Spinal cord (tissue), 10 donors: ENCODE measurements around the gene IGFL2. TPM values are rescaled to one million over a fixed set of nuclear protein-coding genes. Genes with fewer than 3 reads are reported as not detected.
"Not testable (repeated sequence)": the region's sequence is repeated elsewhere in the genome, so short reads cannot be mapped to it uniquely, and the experiment has no call there.

ENCODE experiments used
- DNase-seq, 6 donors: peaks; one replicate each; pipeline versions ENCODE4 v3.0.0 to v3.0.0-alpha.2; 2013 to 2015; ENCODE audit warnings: low spot score in 6 of 6, low read depth in 4 of 6
- H3K27ac ChIP-seq: one replicate; pipeline ENCODE4 v1.5.1; 2013; ENCODE audit warnings: low read depth, low read length, control low read depth
- H3K27me3 ChIP-seq: one replicate; pipeline ENCODE4 v1.6.1; 2013; ENCODE audit warnings: low read length; ENCODE audit not compliant: control insufficient read depth, insufficient read depth
- H3K36me3 ChIP-seq: one replicate; pipeline ENCODE4 v1.6.1; 2013; ENCODE audit warnings: low read length; ENCODE audit not compliant: control insufficient read depth, insufficient read depth
- H3K4me1 ChIP-seq: one replicate; pipeline ENCODE4 v1.6.1; 2013; ENCODE audit warnings: low read length; ENCODE audit not compliant: control insufficient read depth, insufficient read depth
- H3K4me3 ChIP-seq: one replicate; pipeline ENCODE4 v1.5.1; 2013; ENCODE audit warnings: low read depth, low read length, control low read depth
- H3K9me3 ChIP-seq: one replicate; pipeline ENCODE4 v1.6.1; 2013; ENCODE audit warnings: low read length; ENCODE audit not compliant: control insufficient read depth, insufficient read depth
- WGBS: methylation state at CpG from one replicate; pipeline ENCODE4 v1.1.5; 2013; ENCODE audit warnings: missing lambda C conversion rate; ENCODE audit not compliant: insufficient coverage; 5-methylcytosine and 5-hydroxymethylcytosine counted together
- polyA plus RNA-seq, 2 donors: library from polyadenylated mRNA; unstranded; fragments of 120-200 nt; gene quantifications; one replicate each; pipeline ENCODE4 v1.2.1, GENCODE V29; 2013; ENCODE audit not compliant: insufficient read length in 2 of 2
- total RNA-seq, 2 donors: library from RNA; depleted of rRNA in 1 of 2; stranded (reverse); fragments of 120-200 nt in 1 of 2; fragments of >200 nt in 1 of 2; gene quantifications; one replicate each; pipeline versions ENCODE4 v1.2.3 to v1.2.4, GENCODE V29; 2013 to 2014
- donor health status: healthy.

Gene IGFL2
- total and polyA plus RNA-seq, 4 donors: 0.10 to 0.61 (median 0.53) TPM; not detected in 1

DNA sequence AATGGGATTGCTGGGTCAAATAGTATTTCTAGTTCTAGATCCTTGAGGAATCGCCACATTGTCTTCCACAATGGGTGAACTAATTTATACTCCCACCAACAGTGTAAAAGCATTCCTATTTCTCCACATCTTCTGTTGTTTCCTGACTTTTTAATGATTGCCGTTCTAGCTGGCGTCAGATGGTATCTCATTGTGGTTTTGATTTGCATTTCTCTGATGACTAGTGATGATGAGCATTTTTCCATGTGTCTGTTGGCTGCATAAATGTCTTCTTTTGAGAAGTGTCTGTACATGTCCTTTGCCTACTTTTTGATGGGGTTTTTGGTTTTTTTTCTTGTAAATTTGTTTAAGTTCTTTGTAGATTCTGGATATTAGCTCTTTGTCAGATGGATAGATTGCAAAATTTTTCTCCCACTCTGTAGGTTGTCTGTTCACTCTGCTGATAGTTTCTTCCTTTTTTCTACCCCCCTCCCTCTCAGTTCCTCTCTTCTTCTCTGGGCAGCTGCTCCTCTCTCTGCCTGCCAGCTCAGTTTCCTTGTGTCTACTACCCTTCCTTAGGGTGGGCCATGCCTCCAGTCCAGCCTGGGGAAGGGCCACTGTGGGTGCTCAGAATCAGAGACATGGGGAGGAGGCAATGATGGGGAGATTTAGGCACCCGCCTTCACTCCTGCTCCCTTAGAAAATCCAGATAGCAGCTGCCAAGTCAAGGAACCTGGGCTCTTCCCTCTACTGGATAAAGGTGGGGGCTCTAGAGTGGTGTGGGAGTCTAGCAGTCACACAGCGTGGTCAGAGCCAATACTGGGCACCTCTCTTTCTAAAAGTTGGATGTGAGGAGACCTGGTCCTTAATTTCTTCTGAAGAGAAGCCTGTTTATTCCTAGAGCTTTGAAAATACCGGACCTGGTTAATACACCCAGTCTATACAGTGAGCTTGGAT lies 37.0 kb downstream of the IGFL2 start:
- not testable (repeated sequence) for H3K4me1 ChIP-seq, H3K36me3 ChIP-seq, H3K27me3 ChIP-seq, H3K27ac ChIP-seq, DNase-seq, H3K4me3 ChIP-seq, H3K9me3 ChIP-seq
- WGBS: 80% methylated on average over 1 of the region's 6 CpGs

DNA sequence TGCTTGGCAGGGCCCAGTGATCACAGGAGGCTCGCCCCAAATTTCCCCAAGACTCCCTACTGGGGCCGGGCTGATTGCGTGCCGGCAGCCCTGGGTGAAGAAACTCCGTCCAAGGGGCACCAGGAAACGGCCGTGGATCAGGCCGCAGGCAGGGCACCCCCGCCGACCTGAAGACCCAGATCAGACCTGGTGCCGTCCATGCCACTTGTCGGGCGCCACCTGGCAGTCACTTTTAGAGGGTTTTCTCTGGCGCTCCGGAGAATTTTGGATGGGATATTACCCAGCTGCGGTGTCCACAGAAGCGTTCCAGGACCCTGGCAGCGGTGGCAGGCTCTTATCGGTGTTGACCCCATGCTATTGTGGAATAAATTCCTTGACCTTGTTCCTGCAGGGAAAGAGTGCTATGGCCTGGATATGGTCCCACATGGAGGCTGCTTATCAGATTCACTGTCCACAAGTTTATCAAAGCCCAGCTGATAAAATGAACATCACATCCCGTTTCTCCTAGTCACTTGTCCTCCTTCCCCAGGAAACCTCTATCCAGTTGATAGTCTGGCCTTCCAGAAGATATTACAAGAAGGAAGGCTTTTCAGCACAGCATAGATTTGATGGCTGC lies 38.2 kb downstream of the IGFL2 start:
- no peak for DNase-seq
- no peak overlapping the region for H3K4me3 ChIP-seq
- no peaks in the 10 kb centered on the region for H3K9me3 ChIP-seq
- no peaks in the 10 kb centered on the region for H3K27me3 ChIP-seq
- H3K4me1 ChIP-seq: peaks cover 5% of the 10 kb centered on the region
- H3K36me3 ChIP-seq: peaks cover 3% of the 10 kb centered on the region
- 88% methylated on average over 19 of the region's 20 CpGs for WGBS
- H3K27ac ChIP-seq: no peak overlapping the region

DNA sequence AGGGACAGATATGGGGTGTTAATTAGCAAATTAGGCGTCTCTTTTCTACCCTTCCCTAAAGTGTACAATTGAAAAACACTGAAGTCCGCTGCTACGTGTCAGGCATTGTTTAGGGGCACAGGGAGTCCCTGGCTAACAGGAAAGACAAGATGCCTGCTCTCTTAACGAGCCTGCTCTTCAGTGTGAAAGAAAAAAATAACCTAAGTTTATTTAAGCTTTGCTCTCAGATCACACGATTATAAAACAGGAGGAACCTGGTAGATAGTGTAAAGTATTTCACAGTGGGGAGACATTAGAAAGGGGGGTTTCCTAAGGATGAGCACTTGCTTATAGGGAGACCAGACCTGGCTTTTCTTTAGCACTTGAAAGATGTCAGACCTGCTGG lies 38.7 kb downstream of the IGFL2 start:
- no CpG with 5 or more reads among the region's 5 CpGs for WGBS
- DNase-seq: no peak
- Histone ChIP-seq H3K27me3 (no peaks in the 10 kb centered on the region), H3K4me1 (peaks cover 5% of the 10 kb centered on the region), H3K36me3 (peaks cover 3% of the 10 kb centered on the region), H3K4me3 (no peak overlapping the region), H3K27ac (no peak overlapping the region), H3K9me3 (no peaks in the 10 kb centered on the region)

GRCh38 chr19:46189971-46190888 lies 42.2 kb downstream of the IGFL2 start:
- peaks cover 5% of the 10 kb centered on the region for H3K4me1 ChIP-seq
- no peak overlapping the region for H3K27ac ChIP-seq
- no peak overlapping the region for H3K4me3 ChIP-seq
- H3K27me3 ChIP-seq: no peaks in the 10 kb centered on the region
- no peaks in the 10 kb centered on the region for H3K9me3 ChIP-seq
- no peak for DNase-seq
- WGBS: 55% methylated on average over 2 of the region's 8 CpGs
- H3K36me3 ChIP-seq: peaks cover 3% of the 10 kb centered on the region

DNA sequence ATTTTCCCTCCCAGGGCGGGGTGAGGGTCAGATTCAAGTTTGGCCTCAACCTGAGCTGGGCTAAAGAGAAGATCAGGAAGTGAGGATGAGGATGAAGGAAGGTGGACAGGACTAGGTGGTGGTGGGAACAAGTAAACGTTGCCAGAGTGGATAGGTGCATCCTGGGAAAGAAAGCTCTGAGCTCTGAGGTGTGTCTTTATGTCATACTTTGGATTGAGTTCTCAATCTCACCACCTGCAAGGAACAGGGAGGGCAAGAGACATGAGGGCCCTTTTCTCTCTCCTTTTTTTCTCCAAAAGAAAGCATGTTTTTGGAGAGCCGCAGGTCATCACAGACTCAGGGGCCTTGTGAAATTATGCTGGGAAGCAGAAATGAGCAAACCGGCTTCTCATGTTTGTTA lies 43.3 kb downstream of the IGFL2 start:
- H3K27ac ChIP-seq: no peak overlapping the region
- peaks cover 5% of the 10 kb centered on the region for H3K4me1 ChIP-seq
- no peak overlapping the region for H3K4me3 ChIP-seq
- 29% methylated on average over 1 of the region's 4 CpGs for WGBS
- no peak for DNase-seq
- peaks cover under 1% of the 10 kb centered on the region for H3K36me3 ChIP-seq
- H3K27me3 ChIP-seq: no peaks in the 10 kb centered on the region
- no peaks in the 10 kb centered on the region for H3K9me3 ChIP-seq

GRCh38 chr19:46191972-46192371 lies 43.9 kb downstream of the IGFL2 start:
- Histone ChIP-seq H3K9me3 (no peaks in the 10 kb centered on the region), H3K4me1 (peaks cover 5% of the 10 kb centered on the region), H3K4me3 (no peak overlapping the region), H3K36me3 (peaks cover 6% of the 10 kb centered on the region), H3K27ac (no peak overlapping the region), H3K27me3 (no peaks in the 10 kb centered on the region)
- 80% methylated on average over 2 of the region's 3 CpGs for WGBS
- no peak for DNase-seq

DNA sequence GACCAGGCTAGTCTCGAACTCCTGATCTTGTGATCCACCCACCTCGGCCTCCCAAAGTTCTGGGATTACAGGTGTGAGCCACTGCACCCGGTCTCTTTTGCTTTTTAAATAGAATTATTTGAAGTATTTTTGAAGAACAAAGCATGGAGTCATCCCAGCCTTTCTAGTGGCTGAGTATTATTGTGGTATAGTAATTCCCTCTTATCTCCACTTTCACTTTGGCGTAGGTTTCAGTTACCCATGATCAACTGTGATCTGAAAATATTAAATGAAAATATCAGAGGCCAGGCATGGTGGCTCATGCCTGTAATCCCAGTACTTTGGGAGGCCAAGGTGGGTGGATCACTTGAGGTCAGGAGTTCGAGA lies 44.6 kb downstream of the IGFL2 start:
- H3K4me1 ChIP-seq, H3K27me3 ChIP-seq, H3K9me3 ChIP-seq, H3K27ac ChIP-seq, H3K4me3 ChIP-seq, H3K36me3 ChIP-seq, DNase-seq: not testable (repeated sequence)
- 100% methylated on average over 1 of the region's 5 CpGs for WGBS

DNA sequence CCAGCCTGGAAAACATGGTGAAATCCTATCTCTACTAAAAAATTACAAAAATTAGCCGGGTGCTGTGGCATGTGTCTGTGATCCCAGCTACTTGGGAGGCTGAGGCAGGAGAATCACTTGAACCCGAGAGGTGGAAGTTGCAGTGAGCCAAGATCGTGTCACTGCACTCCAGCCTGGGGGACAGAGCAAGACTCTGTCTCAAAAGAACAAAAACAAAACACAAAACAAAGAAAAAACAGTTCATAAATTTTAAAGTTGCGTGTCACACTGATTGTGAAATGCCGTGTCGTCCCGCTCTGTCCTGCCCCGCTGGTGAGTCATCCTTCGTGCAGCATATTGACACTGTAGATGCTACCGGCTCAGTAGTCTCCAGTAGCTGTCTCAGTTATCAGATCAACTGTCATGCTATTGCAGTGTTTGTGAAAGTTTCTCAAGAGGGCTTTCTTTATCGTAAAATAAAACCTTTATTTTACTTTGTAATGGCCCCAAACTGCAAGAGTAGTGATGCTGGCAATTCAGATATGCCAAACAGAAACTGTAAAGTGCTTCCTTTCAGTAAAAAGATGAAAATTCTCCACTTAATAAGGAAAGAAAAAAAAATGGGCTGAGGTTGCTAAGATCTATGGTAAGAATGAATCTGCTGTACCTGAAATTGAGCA lies 45.1 kb downstream of the IGFL2 start:
- no peaks in the 10 kb centered on the region for H3K27me3 ChIP-seq
- no peak for DNase-seq
- WGBS: 77% methylated on average over 7 of the region's 11 CpGs
- H3K4me3 ChIP-seq: no peak overlapping the region
- H3K4me1 ChIP-seq: peaks cover 5% of the 10 kb centered on the region
- no peak overlapping the region for H3K27ac ChIP-seq
- no peaks in the 10 kb centered on the region for H3K9me3 ChIP-seq
- peaks cover 6% of the 10 kb centered on the region for H3K36me3 ChIP-seq

GRCh38 chr19:46193678-46194077 lies 45.6 kb downstream of the IGFL2 start:
- Histone ChIP-seq H3K36me3 (peaks cover 6% of the 10 kb centered on the region), H3K4me3 (no peak overlapping the region), H3K9me3 (no peaks in the 10 kb centered on the region), H3K4me1 (peaks cover 5% of the 10 kb centered on the region), H3K27me3 (no peaks in the 10 kb centered on the region), H3K27ac (no peak overlapping the region)
- no peak for DNase-seq
- WGBS: no CpG with 5 or more reads among the region's 4 CpGs
